GM12878 (cell line): Measurements from ENCODE around the gene TEX54. TPM values are rescaled to one million over a fixed set of nuclear protein-coding genes. Genes with fewer than 3 reads are reported as not detected.

Experiments
- ATF2 ChIP-seq: IDR thresholded peaks from 2 replicates; pipeline ENCODE4 v1.6.1; 2012; ENCODE audit warnings: low read length, inconsistent platforms
- BCL11A ChIP-seq: IDR thresholded peaks from 2 replicates; pipeline ENCODE4 v1.6.1; 2011; ENCODE audit warnings: low read depth, low read length
- BRCA1 ChIP-seq: IDR thresholded peaks from 2 replicates; pipeline ENCODE4 v1.6.1; 2011; ENCODE audit warnings: low read depth, low read length, improper control_type of control experiment
- CBX5 ChIP-seq: sonication (generic); IDR thresholded peaks from 2 replicates; pipeline ENCODE4 v1.6.1; 2016; ENCODE audit warnings: low read depth, moderate library complexity, mild to moderate bottlenecking, inconsistent platforms
- EED ChIP-seq: sonication (generic); IDR thresholded peaks from 2 replicates; pipeline ENCODE4 v1.6.1; 2016; ENCODE audit warnings: antibody characterized with exemption, low read depth
- EZH2 ChIP-seq: IDR thresholded peaks from 2 replicates; pipeline ENCODE4 v1.6.1; 2012; ENCODE audit warnings: low read depth, mild to moderate bottlenecking, control low read depth, inconsistent platforms, low read length, borderline replicate concordance; ENCODE audit not compliant: control insufficient read depth
- FOS ChIP-seq: IDR thresholded peaks from 3 replicates; pipeline ENCODE4 v1.6.1; 2011; ENCODE audit warnings: borderline replicate concordance; ENCODE audit not compliant: insufficient read length; ENCODE audit errors: extremely low read depth
- GATAD2B ChIP-seq: fragments of 450-650 bp; conservative IDR thresholded peaks from 2 replicates; pipeline ENCODE4 v1.6.1; 2017; ENCODE audit warnings: low read depth, mild to moderate bottlenecking, moderate library complexity
- IRF4 ChIP-seq: IDR thresholded peaks from 2 replicates; pipeline ENCODE4 v1.6.1; 2011; ENCODE audit warnings: low read depth, low read length
- JUND ChIP-seq: IDR thresholded peaks from 2 replicates; pipeline ENCODE4 v1.6.1; 2012; ENCODE audit warnings: low read depth, mild to moderate bottlenecking, low read length, improper control_type of control experiment, moderate library complexity
- KDM1A ChIP-seq: fragments of 200-600 bp; sonication (generic); IDR thresholded peaks from 2 replicates; pipeline ENCODE4 v1.6.1; 2016; ENCODE audit warnings: borderline replicate concordance
- MEF2A ChIP-seq: IDR thresholded peaks from 2 replicates; pipeline ENCODE4 v1.6.1; 2011; ENCODE audit warnings: low read depth, mild to moderate bottlenecking, low read length, moderate library complexity; ENCODE audit not compliant: insufficient read depth
- NFYA ChIP-seq: IDR thresholded peaks from 2 replicates; pipeline ENCODE4 v1.6.1; 2011; ENCODE audit warnings: low read depth, mild to moderate bottlenecking, low read length, improper control_type of control experiment, borderline replicate concordance
- NR2C1 ChIP-seq: fragments of 450-650 bp; IDR thresholded peaks from 2 replicates; pipeline ENCODE4 v1.6.1; 2017; ENCODE audit warnings: antibody characterized with exemption, mild to moderate bottlenecking, moderate library complexity
- POLR2AphosphoS2 ChIP-seq: IDR thresholded peaks from 2 replicates; pipeline ENCODE4 v1.6.1; 2011; ENCODE audit warnings: low read depth, mild to moderate bottlenecking, low read length, improper control_type of control experiment, moderate library complexity
- POU2F2 ChIP-seq: IDR thresholded peaks from 3 replicates; pipeline ENCODE4 v1.6.1; 2011; ENCODE audit warnings: low read depth, mild to moderate bottlenecking, low read length, borderline replicate concordance
- SMAD5 ChIP-seq: IDR thresholded peaks from 2 replicates; pipeline ENCODE4 v1.6.1; 2016; ENCODE audit warnings: antibody characterized with exemption, low read depth
- SMC3 ChIP-seq: IDR thresholded peaks from 2 replicates; pipeline ENCODE4 v1.6.1; 2011; ENCODE audit warnings: low read length, improper control_type of control experiment, borderline replicate concordance
- SUZ12 ChIP-seq: fragments of 200-600 bp; sonication (generic); IDR thresholded peaks from one replicate; pipeline ENCODE4 v1.6.1; 2018; ENCODE audit warnings: antibody characterized with exemption, mild to moderate bottlenecking; ENCODE audit not compliant: unreplicated experiment
- TCF12 ChIP-seq: IDR thresholded peaks from 2 replicates; pipeline ENCODE4 v1.6.1; 2011; ENCODE audit warnings: low read depth, mild to moderate bottlenecking, low read length
- ZBED1 ChIP-seq: IDR thresholded peaks from 2 replicates; pipeline ENCODE4 v1.6.1; 2016; ENCODE audit warnings: borderline replicate concordance
- ZBTB33 ChIP-seq: fragments of 450-650 bp; IDR thresholded peaks from 2 replicates; pipeline ENCODE4 v1.6.1; 2017; ENCODE audit warnings: mild to moderate bottlenecking
- ZNF274 ChIP-seq: IDR thresholded peaks from one replicate; pipeline ENCODE4 v1.8.0; 2011; ENCODE audit not compliant: insufficient read length, insufficient read depth
- ZNF384 ChIP-seq: IDR thresholded peaks from 2 replicates; pipeline ENCODE4 v1.6.1; 2012; ENCODE audit warnings: low read depth, mild to moderate bottlenecking, low read length, improper control_type of control experiment, borderline replicate concordance
- polyA plus RNA-seq, 11 experiments: library from polyadenylated mRNA; depleted of rRNA in 4 of 11; unstranded in 6 of 11; stranded (reverse) in 5 of 11; fragments of >200 nt; fragmentation: Nextera tagmentation in 4 of 11; fragmentation: Illumina TruSeq in 1 of 11; extraction: Ambion mirVana in 4 of 11; extraction: Trizol in 1 of 11; gene quantifications; 1 replicate in 1 of 11; 2 replicates in 10 of 11; pipeline versions ENCODE4 v1.2.1 to v1.2.3, GENCODE V29; 2011 to 2016; ENCODE audit warnings: inconsistent platforms in 2 of 11, missing spikeins in 2 of 11, low read depth in 1 of 11
- total RNA-seq, 4 experiments: library from RNA; depleted of rRNA in 3 of 4; stranded (reverse); fragments of >200 nt in 3 of 4; fragmentation: Illumina TruSeq in 1 of 4; extraction: Trizol in 1 of 4; gene quantifications; 2 replicates each; pipeline versions ENCODE4 v1.2.1 to v1.2.3, GENCODE V29; 2013 to 2021
- TF ChIP-seq, protein P1 (sequence below): fragments of 450-650 bp; formaldehyde crosslinking; IDR thresholded peaks from 2 replicates; pipeline ENCODE4 v1.4.0; 2022; ENCODE audit warnings: mild to moderate bottlenecking, moderate library complexity
- TF ChIP-seq, protein P2 (sequence below): IDR thresholded peaks from 2 replicates; pipeline ENCODE4 v1.6.1; 2012; ENCODE audit warnings: low read depth, low read length, improper control_type of control experiment

TEX54 gene
- total and polyA plus RNA-seq, 10 of the 15 experiments (the other 5 are each of a cell fraction or from before 2014, with no cell fraction given): 0.38 to 0.68 (median 0.51) TPM; not detected in 7

DNA sequence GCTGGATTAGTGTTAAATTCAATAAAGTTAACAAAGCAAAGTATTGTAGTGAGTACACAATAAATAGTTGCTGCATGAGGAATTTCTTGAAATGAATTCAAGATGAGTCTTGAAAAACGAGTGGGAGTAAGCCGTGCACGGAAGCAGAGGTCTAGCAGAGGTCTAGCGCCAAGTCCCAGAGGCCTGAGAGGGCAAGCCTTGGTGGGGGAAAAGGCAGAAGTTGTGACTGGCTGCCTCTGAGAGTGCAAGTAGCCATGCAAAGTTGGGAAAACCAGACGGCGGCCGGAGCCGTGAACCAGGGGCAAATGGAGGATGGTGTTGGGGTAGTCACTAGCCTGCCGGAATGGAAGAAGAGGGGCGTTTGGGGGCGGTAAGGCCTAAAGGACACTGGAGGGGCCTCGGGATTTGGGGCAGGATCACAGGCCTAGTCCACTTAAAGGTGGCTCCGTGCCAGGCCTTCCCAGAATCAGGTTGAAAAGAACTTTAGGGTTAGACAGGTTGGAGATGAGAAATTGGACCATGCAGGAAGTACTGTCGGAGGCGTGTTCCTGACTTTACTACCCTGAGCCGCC lies 47.7 kb upstream of the TEX54 start (continued):
- TF ChIP-seq EZH2 (no peak), SMC3 (no peak), ZNF274 (no peak), ATF2 (no peak), ZBED1 (no peak), CBX5 (no peak), KDM1A (no peak), TCF12 (no peak), IRF4 (no peak), SUZ12 (no peak), BRCA1 (no peak), JUND (no peak), POLR2AphosphoS2 (no peak), MEF2A (no peak), ZBTB33 (no peak), NFYA (no peak), SMAD5 (peak; percentile 1; the same call in 1 of the 2 replicates), BCL11A (no peak), FOS (no peak), NR2C1 (no peak), EED (no peak), GATAD2B (no peak), ZNF384 (no peak), POU2F2 (no peak)
- TF ChIP-seq, protein P1, sequence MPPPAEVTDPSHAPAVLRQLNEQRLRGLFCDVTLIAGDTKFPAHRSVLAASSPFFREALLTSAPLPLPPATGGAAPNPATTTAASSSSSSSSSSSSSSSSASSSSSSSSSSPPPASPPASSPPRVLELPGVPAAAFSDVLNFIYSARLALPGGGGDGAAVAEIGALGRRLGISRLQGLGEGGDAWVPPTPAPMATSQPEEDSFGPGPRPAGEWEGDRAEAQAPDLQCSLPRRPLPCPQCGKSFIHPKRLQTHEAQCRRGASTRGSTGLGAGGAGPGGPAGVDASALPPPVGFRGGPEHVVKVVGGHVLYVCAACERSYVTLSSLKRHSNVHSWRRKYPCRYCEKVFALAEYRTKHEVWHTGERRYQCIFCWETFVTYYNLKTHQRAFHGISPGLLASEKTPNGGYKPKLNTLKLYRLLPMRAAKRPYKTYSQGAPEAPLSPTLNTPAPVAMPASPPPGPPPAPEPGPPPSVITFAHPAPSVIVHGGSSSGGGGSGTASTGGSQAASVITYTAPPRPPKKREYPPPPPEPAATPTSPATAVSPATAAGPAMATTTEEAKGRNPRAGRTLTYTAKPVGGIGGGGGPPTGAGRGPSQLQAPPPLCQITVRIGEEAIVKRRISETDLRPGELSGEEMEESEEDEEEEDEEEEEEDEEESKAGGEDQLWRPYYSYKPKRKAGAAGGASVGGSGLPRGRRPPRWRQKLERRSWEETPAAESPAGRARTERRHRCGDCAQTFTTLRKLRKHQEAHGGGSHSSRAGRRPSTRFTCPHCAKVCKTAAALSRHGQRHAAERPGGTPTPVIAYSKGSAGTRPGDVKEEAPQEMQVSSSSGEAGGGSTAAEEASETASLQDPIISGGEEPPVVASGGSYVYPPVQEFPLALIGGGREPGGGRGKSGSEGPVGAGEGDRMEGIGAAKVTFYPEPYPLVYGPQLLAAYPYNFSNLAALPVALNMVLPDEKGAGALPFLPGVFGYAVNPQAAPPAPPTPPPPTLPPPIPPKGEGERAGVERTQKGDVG (CRISPR knock-in tag): no peak
- TF ChIP-seq, protein P2, sequence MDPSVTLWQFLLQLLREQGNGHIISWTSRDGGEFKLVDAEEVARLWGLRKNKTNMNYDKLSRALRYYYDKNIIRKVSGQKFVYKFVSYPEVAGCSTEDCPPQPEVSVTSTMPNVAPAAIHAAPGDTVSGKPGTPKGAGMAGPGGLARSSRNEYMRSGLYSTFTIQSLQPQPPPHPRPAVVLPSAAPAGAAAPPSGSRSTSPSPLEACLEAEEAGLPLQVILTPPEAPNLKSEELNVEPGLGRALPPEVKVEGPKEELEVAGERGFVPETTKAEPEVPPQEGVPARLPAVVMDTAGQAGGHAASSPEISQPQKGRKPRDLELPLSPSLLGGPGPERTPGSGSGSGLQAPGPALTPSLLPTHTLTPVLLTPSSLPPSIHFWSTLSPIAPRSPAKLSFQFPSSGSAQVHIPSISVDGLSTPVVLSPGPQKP: no peak
